ENCODE data around the gene PRDM10. TPM values are rescaled to one million over a fixed set of nuclear protein-coding genes. Genes with fewer than 3 reads are reported as not detected.

The PRDM10 gene
- total and polyA plus RNA-seq, 3 experiments from 2014 or later = 2.8 to 17.7 (median 16.0) TPM

DNA sequence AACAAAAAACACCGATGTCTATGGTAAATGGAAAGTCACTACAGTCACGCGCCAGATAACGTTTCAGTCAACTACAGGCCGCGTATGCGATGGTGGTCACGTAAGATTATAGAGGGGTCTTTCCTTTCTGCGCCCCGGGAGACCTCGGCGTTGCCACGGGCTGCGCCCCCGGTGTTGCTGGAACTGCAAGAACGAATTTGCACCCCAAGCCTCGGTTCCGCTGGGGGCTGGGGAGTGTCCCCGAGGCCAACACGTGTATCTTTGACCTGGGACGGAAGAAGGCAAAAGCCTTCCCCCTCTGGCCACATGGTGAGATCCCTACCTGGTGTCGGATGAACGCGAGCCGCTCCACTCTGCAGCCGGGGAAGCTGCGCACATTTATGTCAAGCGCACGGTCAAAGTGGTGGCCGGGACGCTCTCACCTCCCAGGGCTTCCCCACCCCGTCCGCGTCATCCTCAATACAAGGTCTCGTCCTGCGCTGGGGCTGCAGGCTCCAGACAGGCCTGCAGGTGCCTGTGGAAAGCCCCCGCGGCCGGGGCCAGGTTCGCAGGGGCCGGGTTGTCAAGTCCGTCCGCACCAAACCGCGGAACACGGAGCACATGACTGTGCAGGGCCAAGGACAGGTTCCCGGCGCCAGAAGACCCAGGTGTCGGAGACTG lies 37.8 kb upstream of the PRDM10 start:
- ChIA-PET POLR2A (interaction anchor here (0.7 kb wide), 1 partner anchor 113 kb away, joined by 3 read pairs; no protein-coding TSS in a partner anchor), CTCF (no interaction called here)
- no peaks in the 10 kb centered on the region for H3K9me3 ChIP-seq (ENCODE audit: low read length)
- Mint-ChIP-seq H3K4me1 (no peaks in the 10 kb centered on the region), H3K36me3 (no peaks in the 10 kb centered on the region), H3K27me3 (peaks cover 2 to 29% of the 10 kb centered on the region in 2 donors), H3K9me3 (no peaks in the 10 kb centered on the region), H3K27ac (no peak overlapping the region), H3K4me3 (no peak overlapping the region)
- no peaks in the 10 kb centered on the region for H3K4me1 ChIP-seq (ENCODE audit: insufficient read depth, low read length)
- no peaks in the 10 kb centered on the region for H3K36me3 ChIP-seq (ENCODE audit: insufficient read depth, low read length)
- no peak for DNase-seq
- no peak overlapping the region for H3K4me3 ChIP-seq (ENCODE audit: low read length)
- no peak overlapping the region for H3K27ac ChIP-seq (ENCODE audit: low read depth, low read length)
- no peaks in the 10 kb centered on the region for H3K27me3 ChIP-seq (ENCODE audit: insufficient read depth, low read length, poor library complexity, severe bottlenecking)

DNA sequence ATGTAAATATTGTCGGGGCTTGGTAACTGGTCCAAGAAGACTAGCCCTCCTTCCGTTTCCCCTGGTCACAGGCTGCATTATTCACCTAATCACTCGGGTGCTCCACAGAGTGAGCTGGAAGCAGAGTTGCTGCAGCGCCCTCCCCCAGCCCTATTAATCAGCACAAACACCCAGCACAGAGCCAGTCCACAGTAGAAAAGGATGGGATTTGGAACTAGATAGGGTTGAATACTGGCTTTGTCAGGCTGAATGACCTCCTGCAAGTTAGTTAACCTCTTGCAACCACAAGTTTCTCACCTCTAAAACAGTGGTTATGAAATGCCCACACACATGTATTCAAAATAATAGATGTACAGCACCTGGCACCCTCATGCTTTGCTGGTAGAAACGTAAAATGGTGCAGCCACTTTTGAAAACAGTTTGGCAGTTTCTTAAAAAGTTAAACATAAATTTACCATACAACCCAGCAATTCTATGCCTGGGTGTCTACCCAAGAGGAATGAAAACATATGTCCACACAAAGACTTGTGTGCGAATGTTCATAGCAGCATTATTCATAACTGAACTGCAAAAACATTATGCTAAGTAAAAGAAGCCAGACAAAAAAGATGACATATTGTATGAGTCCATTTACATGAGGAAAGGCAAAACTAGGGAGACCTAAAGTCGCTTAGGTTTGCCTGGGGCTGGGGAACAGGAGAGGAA lies 35.4 kb upstream of the PRDM10 start:
- Histone ChIP-seq H3K4me1 (ENCODE audit: insufficient read depth, low read length) (no peaks in the 10 kb centered on the region), H3K27ac (ENCODE audit: low read depth, low read length) (no peak overlapping the region), H3K27me3 (ENCODE audit: insufficient read depth, low read length, poor library complexity, severe bottlenecking) (no peaks in the 10 kb centered on the region), H3K4me3 (ENCODE audit: low read length) (no peak overlapping the region), H3K9me3 (ENCODE audit: low read length) (no peaks in the 10 kb centered on the region), H3K36me3 (ENCODE audit: insufficient read depth, low read length) (no peaks in the 10 kb centered on the region)
- H3K4me1 Mint-ChIP-seq = no peaks in the 10 kb centered on the region
- no peak for DNase-seq
- no peak overlapping the region for H3K27ac Mint-ChIP-seq
- CTCF ChIA-PET = no interaction called here
- H3K36me3 Mint-ChIP-seq = no peaks in the 10 kb centered on the region
- H3K4me3 Mint-ChIP-seq = no peak overlapping the region
- peaks cover 2 to 22% of the 10 kb centered on the region in 2 donors for H3K27me3 Mint-ChIP-seq
- H3K9me3 Mint-ChIP-seq = no peaks in the 10 kb centered on the region
- POLR2A ChIA-PET = no interaction called here

DNA sequence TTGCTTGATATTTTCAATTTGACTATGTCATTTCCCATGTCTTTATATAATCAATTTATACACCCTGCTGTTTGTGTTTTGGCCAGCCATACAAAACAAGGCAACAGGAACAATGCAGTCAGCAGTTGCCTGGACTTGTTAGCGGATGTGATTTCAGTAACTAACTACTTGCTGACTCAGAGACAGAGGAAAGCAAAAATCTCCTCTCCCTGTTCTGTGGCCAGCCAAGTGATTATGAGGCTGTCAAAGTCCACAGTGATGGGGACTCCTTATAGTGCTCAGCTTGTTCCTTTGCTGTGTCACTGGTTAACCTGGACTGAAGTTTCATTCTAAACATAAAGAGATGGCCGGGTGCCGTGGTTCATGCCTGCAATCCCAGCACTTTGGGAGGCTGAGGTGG lies 34.4 kb upstream of the PRDM10 start:
- ChIA-PET CTCF (no interaction called here), POLR2A (no interaction called here)
- H3K4me1 ChIP-seq (ENCODE audit: insufficient read depth, low read length) = no peaks in the 10 kb centered on the region
- H3K36me3 ChIP-seq (ENCODE audit: insufficient read depth, low read length) = no peaks in the 10 kb centered on the region
- no peak overlapping the region for H3K4me3 ChIP-seq (ENCODE audit: low read length)
- Mint-ChIP-seq H3K4me1 (no peaks in the 10 kb centered on the region), H3K9me3 (no peaks in the 10 kb centered on the region), H3K4me3 (no peak overlapping the region), H3K27me3 (peaks cover 0 to 15% of the 10 kb centered on the region in 2 donors), H3K27ac (no peak overlapping the region), H3K36me3 (no peaks in the 10 kb centered on the region)
- no peaks in the 10 kb centered on the region for H3K9me3 ChIP-seq (ENCODE audit: low read length)
- H3K27ac ChIP-seq (ENCODE audit: low read depth, low read length) = no peak overlapping the region
- H3K27me3 ChIP-seq (ENCODE audit: insufficient read depth, low read length, poor library complexity, severe bottlenecking) = no peaks in the 10 kb centered on the region
- DNase-seq = no peak

DNA sequence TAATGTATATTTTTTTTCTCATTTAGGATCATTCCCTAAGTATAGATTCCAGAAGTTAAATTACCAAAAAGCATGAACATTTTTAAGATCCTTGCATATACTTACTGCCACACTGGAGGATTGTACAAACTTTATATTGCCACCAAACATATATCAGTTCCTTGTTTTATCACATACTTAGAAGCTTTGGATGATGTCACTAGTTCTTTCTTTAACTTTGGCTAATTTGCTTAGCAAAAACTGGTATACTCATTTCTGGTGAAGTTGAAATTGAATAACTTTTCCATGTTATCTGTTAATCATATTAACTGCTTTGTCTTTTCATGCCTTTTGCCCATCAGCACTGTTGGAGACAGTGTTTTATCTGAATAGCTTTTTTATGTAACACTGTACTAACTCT lies 31.6 kb upstream of the PRDM10 start:
- CTCF ChIA-PET = no interaction called here

DNA sequence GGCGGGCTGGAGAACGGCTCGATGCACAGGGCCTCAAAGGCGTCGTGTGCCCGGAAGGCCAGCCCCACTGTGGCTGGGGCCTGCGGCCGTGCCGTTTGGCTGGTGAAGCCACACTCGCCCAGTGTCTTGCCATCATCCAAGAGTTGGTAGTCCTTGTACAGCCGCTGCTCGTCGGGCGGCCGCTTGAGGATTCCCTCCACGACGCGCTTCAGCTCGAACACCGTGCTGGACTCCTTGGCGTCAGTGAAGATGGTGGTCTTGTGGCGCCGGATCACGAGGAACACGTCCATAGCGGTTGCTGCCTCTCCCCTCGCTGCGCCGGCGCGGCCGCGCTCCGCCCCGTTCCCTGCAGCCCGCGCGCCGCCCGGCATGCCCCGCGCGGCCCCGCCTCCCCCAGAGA lies 30.3 kb upstream of the PRDM10 start:
- no peaks in the 10 kb centered on the region for H3K4me1 Mint-ChIP-seq
- Histone ChIP-seq H3K4me1 (ENCODE audit: insufficient read depth, low read length) (no peaks in the 10 kb centered on the region), H3K27ac (ENCODE audit: low read depth, low read length) (no peak overlapping the region), H3K27me3 (ENCODE audit: insufficient read depth, low read length, poor library complexity, severe bottlenecking) (no peaks in the 10 kb centered on the region), H3K4me3 (ENCODE audit: low read length) (no peak overlapping the region), H3K9me3 (ENCODE audit: low read length) (no peaks in the 10 kb centered on the region), H3K36me3 (ENCODE audit: insufficient read depth, low read length) (no peaks in the 10 kb centered on the region)
- DNase-seq = no peak
- H3K36me3 Mint-ChIP-seq = no peaks in the 10 kb centered on the region
- H3K4me3 Mint-ChIP-seq = no peak overlapping the region
- H3K9me3 Mint-ChIP-seq = no peaks in the 10 kb centered on the region
- H3K27me3 Mint-ChIP-seq = peaks cover 5 to 14% of the 10 kb centered on the region in 2 donors
- no peak overlapping the region for H3K27ac Mint-ChIP-seq
- CTCF ChIA-PET = interaction anchor here (0.9 kb wide), 1 partner anchor 29 kb away, joined by 3 read pairs; no protein-coding TSS in a partner anchor
- POLR2A ChIA-PET = no interaction called here

More for the DNA sequence above, 31.6 kb upstream of the PRDM10 start:
- POLR2A ChIA-PET = no interaction called here
- H3K36me3 Mint-ChIP-seq = no peaks in the 10 kb centered on the region
- no peak for DNase-seq
- no peak overlapping the region for H3K27ac Mint-ChIP-seq
- H3K4me3 ChIP-seq (ENCODE audit: low read length) = no peak overlapping the region
- peaks cover 2 to 16% of the 10 kb centered on the region in 2 donors for H3K27me3 Mint-ChIP-seq
- no peaks in the 10 kb centered on the region for H3K4me1 ChIP-seq (ENCODE audit: insufficient read depth, low read length)
- no peaks in the 10 kb centered on the region for H3K27me3 ChIP-seq (ENCODE audit: insufficient read depth, low read length, poor library complexity, severe bottlenecking)
- H3K9me3 Mint-ChIP-seq = no peaks in the 10 kb centered on the region
- no peaks in the 10 kb centered on the region for H3K36me3 ChIP-seq (ENCODE audit: insufficient read depth, low read length)
- no peaks in the 10 kb centered on the region for H3K9me3 ChIP-seq (ENCODE audit: low read length)
- no peak overlapping the region for H3K27ac ChIP-seq (ENCODE audit: low read depth, low read length)
- H3K4me3 Mint-ChIP-seq = no peak overlapping the region
- H3K4me1 Mint-ChIP-seq = no peaks in the 10 kb centered on the region

DNA sequence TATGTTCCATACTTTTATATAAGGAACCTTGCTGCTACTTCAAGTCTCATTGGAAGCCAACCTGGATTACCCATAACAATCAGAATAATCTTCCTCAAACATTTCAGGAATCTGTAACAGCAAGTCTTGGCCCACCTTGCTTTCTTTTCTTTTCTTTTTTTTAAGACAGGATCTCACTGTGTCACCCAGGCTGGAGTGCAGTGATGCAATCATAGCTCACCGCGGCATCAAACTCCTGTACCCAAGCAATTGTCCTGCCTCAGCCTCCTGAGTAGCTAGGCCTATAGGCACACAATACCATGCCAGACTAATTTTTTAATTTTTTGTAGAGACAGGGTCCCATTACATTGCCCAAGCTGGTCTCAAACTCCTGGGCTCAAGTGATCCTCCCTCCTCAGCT lies 29.3 kb upstream of the PRDM10 start:
- Histone ChIP-seq H3K27ac (ENCODE audit: low read depth, low read length) (no peak overlapping the region), H3K4me1 (ENCODE audit: insufficient read depth, low read length) (no peaks in the 10 kb centered on the region), H3K27me3 (ENCODE audit: insufficient read depth, low read length, poor library complexity, severe bottlenecking) (no peaks in the 10 kb centered on the region), H3K9me3 (ENCODE audit: low read length) (no peaks in the 10 kb centered on the region), H3K36me3 (ENCODE audit: insufficient read depth, low read length) (no peaks in the 10 kb centered on the region), H3K4me3 (ENCODE audit: low read length) (no peak overlapping the region)
- peak overlapping the region in 1 of 8 donors; percentile 8 for H3K27ac Mint-ChIP-seq
- H3K36me3 Mint-ChIP-seq = no peaks in the 10 kb centered on the region
- ChIA-PET POLR2A (no interaction called here), CTCF (no interaction called here)
- peaks cover 11% of the 10 kb centered on the region in 2 donors for H3K27me3 Mint-ChIP-seq
- H3K4me1 Mint-ChIP-seq = no peaks in the 10 kb centered on the region
- H3K4me3 Mint-ChIP-seq = no peak overlapping the region
- no peaks in the 10 kb centered on the region for H3K9me3 Mint-ChIP-seq
- no peak for DNase-seq

DNA sequence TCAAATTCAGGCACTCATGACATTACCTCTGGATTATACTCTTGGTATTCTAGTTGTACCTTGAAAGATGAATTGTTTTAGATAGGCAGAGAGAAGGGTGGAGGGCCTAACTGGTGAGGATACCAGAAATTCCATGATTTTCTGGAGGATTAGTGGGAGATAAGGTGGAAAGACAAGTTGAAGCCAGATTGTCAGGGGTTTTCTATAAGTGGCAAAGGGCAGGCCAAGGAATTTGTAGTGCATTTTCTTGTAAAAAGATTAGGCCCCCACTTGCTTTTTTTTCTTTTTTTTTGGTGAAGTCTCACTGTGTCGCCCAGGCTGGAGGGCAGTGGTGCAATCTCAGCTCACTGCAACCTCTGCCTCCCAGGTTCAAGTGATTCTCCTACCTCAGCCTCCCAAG lies 28.4 kb upstream of the PRDM10 start:
- Histone ChIP-seq H3K36me3 (ENCODE audit: insufficient read depth, low read length) (no peaks in the 10 kb centered on the region), H3K4me1 (ENCODE audit: insufficient read depth, low read length) (no peaks in the 10 kb centered on the region), H3K4me3 (ENCODE audit: low read length) (no peak overlapping the region), H3K9me3 (ENCODE audit: low read length) (no peaks in the 10 kb centered on the region), H3K27me3 (ENCODE audit: insufficient read depth, low read length, poor library complexity, severe bottlenecking) (no peaks in the 10 kb centered on the region), H3K27ac (ENCODE audit: low read depth, low read length) (no peak overlapping the region)
- Mint-ChIP-seq H3K4me3 (no peak overlapping the region), H3K27me3 (peaks cover 8 to 11% of the 10 kb centered on the region in 2 donors), H3K36me3 (no peaks in the 10 kb centered on the region), H3K4me1 (no peaks in the 10 kb centered on the region), H3K27ac (peak overlapping the region in 1 of 8 donors; percentile 15), H3K9me3 (no peaks in the 10 kb centered on the region)
- no peak for DNase-seq
- POLR2A ChIA-PET = no interaction called here
- CTCF ChIA-PET = no interaction called here

- H3K4me3 Mint-ChIP-seq = no peak overlapping the region
- H3K27ac Mint-ChIP-seq = no peak overlapping the region
- H3K27me3 Mint-ChIP-seq = peaks cover 8 to 13% of the 10 kb centered on the region in 2 donors
- H3K27ac ChIP-seq (ENCODE audit: low read depth, low read length) = no peak overlapping the region
- no peaks in the 10 kb centered on the region for H3K9me3 ChIP-seq (ENCODE audit: low read length)
- H3K36me3 ChIP-seq (ENCODE audit: insufficient read depth, low read length) = no peaks in the 10 kb centered on the region
- ChIA-PET CTCF (no interaction called here), POLR2A (no interaction called here)
- H3K4me3 ChIP-seq (ENCODE audit: low read length) = no peak overlapping the region
- H3K9me3 Mint-ChIP-seq = no peaks in the 10 kb centered on the region
- no peaks in the 10 kb centered on the region for H3K27me3 ChIP-seq (ENCODE audit: insufficient read depth, low read length, poor library complexity, severe bottlenecking)
- no peaks in the 10 kb centered on the region for H3K36me3 Mint-ChIP-seq
- H3K4me1 ChIP-seq (ENCODE audit: insufficient read depth, low read length) = no peaks in the 10 kb centered on the region
- no peaks in the 10 kb centered on the region for H3K4me1 Mint-ChIP-seq
- DNase-seq = no peak
Measured at GRCh38 chr11:130029137-130029536, 26.5 kb upstream of the PRDM10 start.

Measured in CD8-positive, alpha-beta memory T cell (primary cell).